Measurements from ENCODE around the gene NCOA7.
A peak's percentile ranks its signal among the peaks of the same experiment; 100 is the strongest.
"Not testable (repeated sequence)": the region's sequence is repeated elsewhere in the genome, so short reads cannot be mapped to it uniquely, and the experiment has no call there.

NCOA7 gene

GRCh38 chr6:125753218-125753936 is 37.4 kb upstream of the NCOA7 start:
- DNase-seq (ENCODE audit: low read depth in 2 of 2): no peak

DNA sequence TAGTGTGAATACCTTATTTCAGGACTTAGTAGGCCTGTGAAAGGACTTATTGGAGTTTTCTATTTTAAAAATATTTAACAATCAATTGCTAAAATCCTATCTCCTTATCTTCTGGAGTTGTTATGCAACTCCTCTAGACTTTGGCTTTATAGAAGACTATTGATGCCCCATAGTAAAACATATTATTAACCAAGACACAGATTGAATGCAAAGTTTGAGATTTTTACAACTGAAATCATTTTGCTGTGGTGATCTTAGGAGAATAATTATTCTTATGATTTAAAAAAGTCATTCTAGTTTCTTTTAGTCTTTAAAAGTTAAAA is 36.9 kb upstream of the NCOA7 start:
- no peak for DNase-seq (ENCODE audit: low read depth in 2 of 2)

DNA sequence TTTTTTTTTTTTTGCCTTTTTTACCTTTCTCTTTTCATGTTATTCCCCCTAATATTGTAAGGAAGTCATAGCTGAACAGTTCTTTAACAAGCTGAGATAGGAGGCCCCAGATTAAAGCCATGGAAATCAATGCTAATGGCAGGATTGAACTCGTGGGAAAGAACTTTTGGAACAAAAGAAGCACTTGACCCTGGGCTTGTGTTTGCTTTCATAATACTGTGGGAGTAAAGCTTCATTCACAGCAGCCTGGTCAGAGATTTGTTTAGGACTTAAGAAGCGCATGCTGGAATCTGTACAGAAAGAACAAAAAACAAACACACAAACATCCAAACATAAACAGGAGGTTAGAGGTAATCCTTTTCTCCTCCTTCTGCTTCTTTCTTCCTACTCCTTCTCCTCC is 36.2 kb upstream of the NCOA7 start:
- DNase-seq (ENCODE audit: low read depth in 2 of 2): no peak

DNA sequence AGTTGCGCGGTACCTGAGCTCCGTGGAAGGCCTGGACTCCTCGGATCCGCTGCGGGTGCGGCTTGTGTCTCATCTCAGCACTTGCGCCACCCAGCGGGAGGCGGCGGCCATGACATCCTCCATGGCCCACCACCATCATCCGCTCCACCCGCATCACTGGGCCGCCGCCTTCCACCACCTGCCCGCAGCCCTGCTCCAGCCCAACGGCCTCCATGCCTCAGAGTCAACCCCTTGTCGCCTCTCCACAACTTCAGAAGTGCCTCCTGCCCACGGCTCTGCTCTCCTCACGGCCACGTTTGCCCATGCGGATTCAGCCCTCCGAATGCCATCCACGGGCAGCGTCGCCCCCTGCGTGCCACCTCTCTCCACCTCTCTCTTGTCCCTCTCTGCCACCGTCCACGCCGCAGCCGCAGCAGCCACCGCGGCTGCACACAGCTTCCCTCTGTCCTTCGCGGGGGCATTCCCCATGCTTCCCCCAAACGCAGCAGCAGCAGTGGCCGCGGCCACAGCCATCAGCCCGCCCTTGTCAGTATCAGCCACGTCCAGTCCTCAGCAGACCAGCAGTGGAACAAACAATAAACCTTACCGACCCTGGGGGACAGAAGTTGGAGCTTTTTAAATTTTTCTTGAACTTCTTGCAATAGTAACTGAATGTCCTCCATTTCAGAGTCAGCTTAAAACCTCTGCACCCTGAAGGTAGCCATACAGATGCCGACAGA is 31.4 kb upstream of the NCOA7 start:
- DNase-seq (ENCODE audit: low read depth in 2 of 2): no peak

- no peak for DNase-seq (ENCODE audit: low read depth in 2 of 2)
Observed at GRCh38 chr6:125759959-125760457, 30.8 kb upstream of the NCOA7 start.

DNA sequence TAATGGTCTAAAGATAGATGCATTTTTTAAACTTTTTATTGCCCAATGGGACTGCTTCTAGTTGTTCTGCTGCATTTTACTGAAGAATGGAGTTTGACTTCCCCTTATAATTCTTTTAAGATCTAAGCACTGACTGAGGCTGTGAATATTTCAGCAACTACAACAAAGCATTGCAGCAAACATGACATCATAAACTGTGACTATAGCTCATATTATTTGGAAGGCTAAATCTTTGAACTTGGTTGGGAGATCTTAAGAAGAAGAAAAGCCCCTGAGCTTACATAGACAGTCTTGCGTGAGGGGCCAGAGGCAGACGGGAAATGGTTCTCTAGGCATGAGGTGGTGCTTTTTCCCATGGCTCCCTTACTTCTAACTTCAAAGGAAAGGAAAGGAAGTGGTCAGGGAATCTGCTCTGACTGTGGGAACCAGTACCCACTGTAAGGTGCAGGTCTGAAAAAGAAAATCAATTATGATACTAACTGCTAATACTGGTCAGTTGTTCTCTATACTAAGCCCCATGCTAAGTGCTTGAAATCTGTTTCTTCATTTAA is 26.6 kb upstream of the NCOA7 start:
- DNase-seq (ENCODE audit: low read depth in 2 of 2): no peak

- DNase-seq (ENCODE audit: low read depth in 2 of 2): no peak
Observed at GRCh38 chr6:125765944-125766343, 24.8 kb upstream of the NCOA7 start.

- no peak for DNase-seq (ENCODE audit: low read depth in 2 of 2)
Observed at GRCh38 chr6:125766641-125767040, 24.1 kb upstream of the NCOA7 start.

DNA sequence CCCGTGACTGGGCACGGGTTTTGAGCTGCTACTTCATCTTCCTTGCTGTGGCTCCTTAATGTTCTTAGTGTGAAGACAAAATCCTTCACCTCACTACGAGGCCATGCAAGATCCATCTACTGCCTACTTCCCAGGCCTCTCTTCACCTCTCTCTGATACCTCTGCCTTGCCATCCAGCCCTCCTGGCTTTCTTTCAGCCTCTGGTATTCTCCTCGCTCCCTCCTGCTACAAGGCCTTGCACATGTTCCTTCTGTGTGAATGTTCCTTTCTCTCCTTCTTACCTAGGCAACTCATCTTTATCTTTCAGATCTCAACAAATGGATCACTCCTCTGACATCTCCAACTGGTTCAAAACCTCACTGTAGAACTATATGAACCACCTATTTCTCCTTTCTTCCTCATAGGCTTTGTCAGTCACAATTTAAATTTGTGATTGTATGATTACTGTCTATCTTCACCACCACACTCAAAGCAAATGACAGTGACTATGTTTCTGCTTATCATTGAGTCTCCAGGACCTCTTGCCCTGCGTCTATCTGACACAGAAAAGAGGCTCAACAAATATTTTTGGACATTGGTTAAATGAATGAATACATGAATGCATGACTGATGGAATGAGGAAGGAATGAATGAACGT is 21.5 kb upstream of the NCOA7 start:
- no peak for DNase-seq (ENCODE audit: low read depth in 2 of 2)

DNA sequence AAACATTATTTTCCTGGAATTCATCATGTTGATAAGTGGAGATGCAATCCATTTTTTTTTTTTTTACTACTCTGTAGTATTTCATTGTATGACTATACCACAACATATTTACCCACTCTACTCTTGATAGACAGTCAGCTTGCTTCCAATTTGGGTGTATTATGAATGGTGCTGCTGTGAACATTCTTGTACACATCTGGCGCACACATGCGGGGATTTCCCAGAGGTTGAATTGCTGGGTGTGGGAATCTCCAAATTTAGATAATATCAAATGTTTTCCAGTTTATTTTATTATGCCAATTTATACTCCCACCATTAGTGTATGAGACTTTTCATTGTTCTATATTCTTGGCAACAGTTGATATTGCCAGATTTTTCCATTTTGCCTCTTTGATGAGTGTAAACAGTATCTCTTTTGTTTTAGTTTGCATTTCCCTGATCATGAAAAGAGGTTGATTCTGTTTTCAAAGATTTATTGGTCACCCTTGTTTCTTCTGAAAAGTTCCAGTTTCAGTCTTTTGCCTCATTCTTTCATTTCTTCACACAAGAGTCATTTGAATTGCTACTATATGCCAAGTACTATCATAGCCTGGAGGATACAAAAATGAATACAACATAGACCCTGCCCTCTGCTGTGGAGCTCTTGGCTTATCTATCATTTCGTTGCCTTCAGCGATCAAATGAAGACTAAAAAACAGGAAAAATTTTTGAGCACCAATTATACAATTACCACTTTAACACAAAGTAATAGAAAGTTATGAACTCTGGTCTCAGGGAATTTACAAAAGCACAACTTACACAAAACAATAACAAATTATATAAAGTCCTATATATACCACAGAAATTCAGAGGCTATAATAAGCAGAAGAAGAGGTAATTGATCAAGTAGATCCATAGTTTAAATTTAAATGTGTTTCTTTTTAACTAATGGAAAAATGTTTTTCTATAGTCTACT is 17.1 kb upstream of the NCOA7 start:
- no peak for DNase-seq (ENCODE audit: low read depth in 2 of 2)

GRCh38 chr6:125776107-125776826 is 14.5 kb upstream of the NCOA7 start:
- DNase-seq (ENCODE audit: low read depth in 2 of 2): not testable (repeated sequence)

GRCh38 chr6:125779924-125780539 is 10.7 kb upstream of the NCOA7 start:
- DNase-seq (ENCODE audit: low read depth in 2 of 2): peak; percentile 83 to 85

DNA sequence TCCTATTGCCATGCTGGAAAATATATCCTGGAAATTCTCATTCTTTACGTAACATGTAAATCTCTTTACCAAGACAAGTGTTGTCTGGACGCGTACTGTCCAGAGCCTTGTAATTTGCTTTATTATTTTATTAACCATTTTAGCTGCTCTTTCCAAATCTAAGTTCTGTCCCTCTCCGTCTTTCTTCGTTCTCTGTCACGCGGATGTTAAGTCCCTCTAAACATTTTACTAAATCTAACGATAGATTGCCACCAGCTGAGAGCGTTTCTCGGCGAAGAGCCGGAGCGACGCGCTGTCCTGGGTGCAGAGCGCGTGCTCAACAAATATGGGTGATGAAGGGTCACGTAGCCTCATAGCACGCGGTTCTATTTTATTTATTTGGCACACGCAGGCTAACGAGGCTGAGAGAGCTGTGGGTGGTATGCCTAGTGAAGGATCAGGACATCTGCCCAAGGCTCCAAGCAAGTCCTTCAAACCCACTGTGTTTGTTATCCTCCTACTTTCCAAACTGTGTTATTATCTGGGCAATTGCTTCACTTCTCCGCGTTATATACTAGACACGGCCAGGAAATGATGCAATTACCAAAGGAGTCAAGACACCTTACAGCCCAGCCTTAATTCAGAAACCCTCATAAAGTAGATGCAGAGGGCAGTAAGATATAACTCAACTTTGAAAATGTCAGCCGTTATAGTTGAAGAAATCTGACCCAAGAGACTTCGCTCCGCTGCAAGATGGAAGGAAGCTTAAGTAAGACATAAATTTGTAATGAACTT is 10.0 kb upstream of the NCOA7 start:
- DNase-seq (ENCODE audit: low read depth in 2 of 2): peak; percentile 41 to 51

DNA sequence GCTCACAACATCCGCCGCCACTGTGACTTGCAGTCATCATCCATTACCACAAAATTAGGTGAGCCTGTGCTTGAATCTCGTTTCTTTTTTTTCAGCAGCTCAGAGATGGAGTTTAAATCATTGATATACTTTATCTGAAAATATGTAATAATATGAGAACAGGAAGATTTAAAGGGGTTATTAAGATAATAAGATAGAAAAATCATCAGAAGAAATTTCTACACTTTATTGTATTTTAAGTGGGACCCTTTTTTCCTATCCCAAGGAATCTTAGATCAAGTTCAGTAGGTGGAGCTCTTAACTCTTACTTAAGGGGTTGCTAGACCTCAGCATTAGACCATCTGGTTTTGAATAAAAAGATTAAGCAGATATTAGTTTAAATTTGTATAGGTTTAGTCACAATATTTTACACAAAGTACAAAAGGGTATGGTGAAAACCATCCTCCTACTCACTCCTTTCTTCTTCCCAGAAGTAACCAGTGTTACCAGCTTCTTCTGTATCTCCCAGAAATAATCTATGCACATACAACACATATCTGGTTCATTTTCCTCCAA is 9.4 kb upstream of the NCOA7 start:
- no peak for DNase-seq (ENCODE audit: low read depth in 2 of 2)

DNA sequence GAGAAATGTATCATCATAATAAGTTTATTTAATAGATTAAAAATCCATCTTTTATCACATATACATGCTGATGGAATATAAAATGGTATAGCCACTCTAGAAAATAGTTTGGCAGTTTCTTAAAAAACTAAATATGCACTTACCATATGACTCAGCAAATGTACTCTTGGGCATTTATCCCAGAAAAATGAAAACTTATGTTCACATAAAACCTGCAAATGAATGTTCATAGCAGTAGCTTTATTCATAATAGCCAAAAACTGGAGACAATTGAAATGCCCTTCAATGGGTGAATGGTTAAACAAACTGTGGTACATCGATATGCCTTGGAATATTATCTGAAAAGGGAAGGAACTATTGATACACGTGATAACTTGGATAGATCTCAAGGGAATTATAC is 6.4 kb upstream of the NCOA7 start:
- no peak for DNase-seq (ENCODE audit: low read depth in 2 of 2)

DNA sequence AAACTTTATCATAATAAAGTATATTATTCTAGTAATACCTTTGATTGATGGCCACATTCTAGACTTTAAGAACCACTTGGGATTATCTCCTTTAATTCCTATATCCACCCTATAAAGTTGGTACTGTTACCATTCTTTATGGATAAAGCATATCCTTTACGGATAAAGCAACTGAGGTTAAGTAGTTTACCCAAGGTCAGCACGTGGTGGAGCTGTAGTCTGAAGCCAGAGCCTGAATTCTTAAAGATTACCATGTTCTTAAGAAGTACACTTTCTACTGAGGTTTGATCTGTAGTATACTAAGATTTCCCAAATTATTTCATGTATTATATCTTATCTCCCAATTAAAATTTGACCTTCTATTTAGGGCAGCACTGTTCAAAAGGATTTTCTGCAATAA is 3.0 kb upstream of the NCOA7 start:
- no peak for DNase-seq (ENCODE audit: low read depth in 2 of 2)

DNA sequence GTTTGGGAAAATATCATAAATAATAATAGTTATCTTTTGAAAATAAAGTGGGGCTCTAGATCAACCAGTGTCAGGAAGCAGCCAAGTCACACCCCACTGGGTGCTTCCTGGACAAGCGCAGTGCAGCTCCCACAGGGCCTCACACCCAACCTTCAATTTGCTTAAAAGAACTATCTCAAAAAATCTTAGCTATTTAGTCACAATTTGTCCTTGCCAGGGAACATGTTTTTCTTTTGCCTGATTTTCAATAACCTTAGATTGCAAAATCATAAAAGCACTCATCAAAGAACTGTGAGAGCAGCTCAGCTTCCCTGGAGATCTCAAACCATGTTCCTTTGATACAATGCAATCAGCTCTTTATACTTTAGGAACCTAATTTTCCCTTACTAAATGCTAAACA is 1.6 kb upstream of the NCOA7 start:
- DNase-seq (ENCODE audit: low read depth in 2 of 2): no peak

- DNase-seq (ENCODE audit: low read depth in 2 of 2): peak; percentile 10 to 23
Observed at GRCh38 chr6:125789576-125790357, 993 bp upstream of the NCOA7 start.
